ENCODE results near the gene TMEM69. TPM values are rescaled to one million over a fixed set of nuclear protein-coding genes. Genes with fewer than 3 reads are reported as not detected.
"Not testable (repeated sequence)": the region's sequence is repeated elsewhere in the genome, so short reads cannot be mapped to it uniquely, and the experiment has no call there.

Gene TMEM69
- total RNA-seq, 6 donors from 2014 or later, result 2.7 to 28.3 (median 14.9) TPM

DNA sequence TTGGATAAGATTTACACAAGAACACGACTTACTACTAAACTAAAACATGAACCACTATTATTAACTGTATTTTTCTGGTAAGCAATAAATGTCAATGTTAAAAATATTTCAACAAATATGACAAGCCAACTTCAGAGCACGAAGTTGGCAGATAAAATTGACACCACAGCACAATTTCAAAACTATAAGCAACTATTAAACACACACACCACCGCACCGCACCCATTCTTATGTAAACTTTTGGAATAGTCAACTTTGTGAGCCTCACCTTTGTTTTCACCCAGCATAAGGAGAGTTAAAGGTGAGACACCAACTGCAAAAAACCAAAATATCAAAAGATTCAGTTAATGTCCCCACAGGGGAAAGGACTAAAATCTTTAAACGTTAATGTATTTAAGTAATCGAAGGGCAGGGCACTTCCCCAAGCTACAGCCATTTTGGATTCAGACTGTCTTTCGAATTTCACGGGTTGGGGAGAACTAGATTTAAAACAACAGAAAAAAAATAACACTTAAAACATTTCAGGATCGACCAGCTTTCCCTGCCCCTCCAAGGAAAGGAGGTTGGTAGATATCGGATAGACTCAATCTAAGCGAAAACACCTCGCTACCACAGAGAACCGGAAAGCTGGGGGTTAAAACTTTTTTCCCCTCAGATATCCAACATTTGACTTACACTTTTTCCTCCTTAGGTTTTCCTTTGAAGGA lies 2.5 kb upstream of the TMEM69 start:
- ATAC-seq (ENCODE audit: low FRiP score in 2 of 2) (no peak), DNase-seq (no peak)
- peak overlapping the region; percentile 58 to 94 (median 72) for H3K4me3 ChIP-seq
- H3K27ac ChIP-seq, result peak overlapping the region; percentile 96 to 98 (median 97)
- no peaks in the 10 kb centered on the region for H3K9me3 ChIP-seq
- no peaks in the 10 kb centered on the region for H3K27me3 ChIP-seq
- TF ChIP-seq POLR2A (IDR thresholded peaks at IDR 0.05) (no peak), POLR2AphosphoS5 (IDR thresholded peaks at IDR 0.05) (no peak), EP300 (IDR thresholded peaks at IDR 0.05) (no peak)
- TF ChIP-seq, protein P1, sequence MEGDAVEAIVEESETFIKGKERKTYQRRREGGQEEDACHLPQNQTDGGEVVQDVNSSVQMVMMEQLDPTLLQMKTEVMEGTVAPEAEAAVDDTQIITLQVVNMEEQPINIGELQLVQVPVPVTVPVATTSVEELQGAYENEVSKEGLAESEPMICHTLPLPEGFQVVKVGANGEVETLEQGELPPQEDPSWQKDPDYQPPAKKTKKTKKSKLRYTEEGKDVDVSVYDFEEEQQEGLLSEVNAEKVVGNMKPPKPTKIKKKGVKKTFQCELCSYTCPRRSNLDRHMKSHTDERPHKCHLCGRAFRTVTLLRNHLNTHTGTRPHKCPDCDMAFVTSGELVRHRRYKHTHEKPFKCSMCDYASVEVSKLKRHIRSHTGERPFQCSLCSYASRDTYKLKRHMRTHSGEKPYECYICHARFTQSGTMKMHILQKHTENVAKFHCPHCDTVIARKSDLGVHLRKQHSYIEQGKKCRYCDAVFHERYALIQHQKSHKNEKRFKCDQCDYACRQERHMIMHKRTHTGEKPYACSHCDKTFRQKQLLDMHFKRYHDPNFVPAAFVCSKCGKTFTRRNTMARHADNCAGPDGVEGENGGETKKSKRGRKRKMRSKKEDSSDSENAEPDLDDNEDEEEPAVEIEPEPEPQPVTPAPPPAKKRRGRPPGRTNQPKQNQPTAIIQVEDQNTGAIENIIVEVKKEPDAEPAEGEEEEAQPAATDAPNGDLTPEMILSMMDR (IDR thresholded peaks at IDR 0.05), result no peak
- peaks cover 54 to 67% (median 57%) of the 10 kb centered on the region in 4 donors for H3K4me1 ChIP-seq
- H3K36me3 ChIP-seq, result peaks cover 0 to 2% (median 0%) of the 10 kb centered on the region in 4 donors
- WGBS, 2 donors, result 1% methylated on average over 13 of the region's 13 CpGs

DNA sequence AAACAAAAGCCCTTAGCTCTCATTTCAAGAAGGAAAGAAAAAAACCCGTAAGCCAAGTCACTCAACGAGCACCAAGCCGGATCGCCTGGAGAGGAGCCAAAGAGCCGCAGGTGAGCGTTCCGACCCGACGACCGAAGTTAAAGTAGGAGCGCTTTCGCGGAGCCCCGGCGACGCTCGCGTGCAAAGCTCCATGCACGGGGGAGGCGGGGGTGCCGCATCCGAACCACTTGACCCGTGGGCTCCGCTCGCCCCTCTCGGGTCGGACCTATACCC lies 2.0 kb upstream of the TMEM69 start:
- Histone ChIP-seq H3K36me3 (peaks cover 0 to 6% (median 2%) of the 10 kb centered on the region in 4 donors), H3K27me3 (no peaks in the 10 kb centered on the region), H3K4me1 (peaks cover 49 to 62% (median 52%) of the 10 kb centered on the region in 4 donors), H3K4me3 (peak overlapping the region; percentile 58 to 94 (median 72)), H3K27ac (peak overlapping the region; percentile 96 to 98 (median 97)), H3K9me3 (no peaks in the 10 kb centered on the region)
- TF ChIP-seq, protein P1 (IDR thresholded peaks at IDR 0.05), result no peak
- TF ChIP-seq POLR2AphosphoS5 (IDR thresholded peaks at IDR 0.05), result no peak
- TF ChIP-seq POLR2A (IDR thresholded peaks at IDR 0.05), result no peak
- TF ChIP-seq EP300 (IDR thresholded peaks at IDR 0.05), result no peak
- ATAC-seq (ENCODE audit: low FRiP score in 2 of 2) (peak; percentile 0), DNase-seq (peak in 1 of 2 donors; percentile 77)
- 0 to 3% methylated on average over 5 to 27 of the region's 27 CpGs for WGBS, 2 donors

DNA sequence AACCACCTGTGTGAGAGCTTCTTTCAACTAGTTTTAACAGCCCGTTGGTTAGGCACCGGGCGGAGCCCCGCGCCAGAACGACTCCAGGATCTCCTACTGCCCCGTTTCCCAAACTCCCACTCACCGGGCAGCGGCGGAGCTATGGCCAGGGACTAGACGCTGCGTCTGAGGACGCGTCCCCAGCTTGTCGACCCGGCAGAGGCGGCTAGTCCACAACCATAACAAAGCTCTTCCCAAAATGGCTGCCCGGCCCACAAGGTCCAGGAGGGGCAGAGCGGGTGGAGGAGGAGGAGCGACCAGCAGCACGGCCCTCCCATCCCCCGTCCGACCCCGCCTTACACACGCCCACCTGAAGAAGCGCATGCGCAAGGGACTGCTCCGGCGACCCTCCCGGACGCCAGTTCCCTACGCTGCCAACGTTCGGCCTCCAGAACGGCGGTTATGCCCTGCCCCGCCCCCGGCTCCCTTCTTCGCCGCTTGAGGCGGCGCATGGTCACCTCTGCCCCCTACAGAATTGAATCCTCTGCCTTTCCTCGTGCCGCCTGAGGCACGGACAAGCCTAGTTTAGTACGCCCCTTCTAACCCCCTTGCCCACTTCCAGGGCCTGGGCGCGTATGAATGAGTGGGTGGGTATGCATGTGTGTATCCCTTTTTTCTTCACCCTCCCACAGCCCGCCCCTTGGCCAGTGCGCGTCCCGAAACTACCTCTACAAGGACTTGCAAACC lies 1.5 kb upstream of the TMEM69 start, which contains the start of gene GPBP1L1:
Gene GPBP1L1, minus strand, starts transcription at position 246 of the 726 bp plus-strand sequence. CDS start 27,446 bp downstream, outside the sequence.
- peak within 1 kb of the TSS; percentile 58 to 94 (median 72) for H3K4me3 ChIP-seq
- TF ChIP-seq POLR2AphosphoS5 (IDR thresholded peaks at IDR 0.05) (peak; percentile 65 to 94), POLR2A (IDR thresholded peaks at IDR 0.05) (peak in 3 of 4 donors; percentile 73 to 83 (median 77)), EP300 (IDR thresholded peaks at IDR 0.05) (no peak)
- TF ChIP-seq, protein P1 (IDR thresholded peaks at IDR 0.05), result peak in 1 of 6 experiments; percentile 5

DNA sequence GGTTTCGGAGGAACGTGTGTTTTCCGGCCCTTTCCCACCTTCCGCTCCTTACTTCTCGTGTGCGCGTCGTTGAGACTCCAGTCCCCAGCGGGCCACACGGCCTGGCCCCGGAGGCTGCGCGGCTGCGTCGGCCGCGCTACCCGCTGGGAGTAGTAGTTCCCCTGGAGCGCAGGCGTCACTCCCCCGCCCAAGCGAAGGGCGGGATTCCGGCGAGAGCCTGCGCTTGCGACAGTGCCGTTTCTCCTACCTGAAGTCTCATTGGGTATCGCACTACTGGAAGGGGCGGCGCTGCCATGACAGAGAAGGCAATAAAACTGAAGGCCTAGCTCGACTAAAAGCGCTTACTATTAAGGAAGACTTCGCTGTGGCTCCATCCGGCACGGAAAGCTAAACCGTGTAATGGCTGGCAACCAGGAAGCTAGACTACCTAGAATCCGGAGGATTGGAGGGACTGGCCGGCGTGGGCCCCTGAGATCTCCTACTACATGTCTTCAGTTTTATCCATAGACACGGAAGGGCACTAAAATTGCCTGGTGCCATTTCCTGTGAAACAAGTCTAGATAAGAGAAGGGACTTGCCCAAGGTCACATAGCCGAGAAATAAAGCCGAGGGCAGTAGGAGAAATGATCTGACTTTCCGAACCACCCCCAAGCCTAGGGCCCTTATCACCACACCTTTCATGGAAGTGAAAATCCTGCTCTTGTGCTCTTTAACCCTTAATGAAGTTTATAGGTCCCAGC lies 797 bp upstream of the TMEM69 start:
- Histone ChIP-seq H3K4me1 (peaks cover 38 to 50% (median 41%) of the 10 kb centered on the region in 4 donors), H3K36me3 (peaks cover 0 to 16% (median 5%) of the 10 kb centered on the region in 4 donors), H3K27ac (peak overlapping the region; percentile 96 to 98 (median 97)), H3K9me3 (no peaks in the 10 kb centered on the region), H3K4me3 (peak overlapping the region; percentile 44 to 94 (median 64)), H3K27me3 (no peaks in the 10 kb centered on the region)
- 0 to 2% methylated on average over 22 to 44 of the region's 44 CpGs for WGBS, 2 donors
- DNase-seq (peak; percentile 98 to 99), ATAC-seq (ENCODE audit: low FRiP score in 2 of 2) (peak; percentile 96 to 99)
- TF ChIP-seq, protein P1 (IDR thresholded peaks at IDR 0.05), result no peak
- TF ChIP-seq POLR2AphosphoS5 (IDR thresholded peaks at IDR 0.05) (peak; percentile 92 to 96), EP300 (IDR thresholded peaks at IDR 0.05) (peak in 1 of 4 donors; percentile 40), POLR2A (IDR thresholded peaks at IDR 0.05) (peak; percentile 38 to 93 (median 88))

More for the DNA sequence above, 1.5 kb upstream of the TMEM69 start, which contains the start of gene GPBP1L1:
- peak; percentile 95 to 98 for ATAC-seq (ENCODE audit: low FRiP score in 2 of 2)
- H3K27ac ChIP-seq, result peak within 1 kb of the TSS; percentile 96 to 98 (median 97)
- peak; percentile 96 to 99 for DNase-seq
- H3K36me3 ChIP-seq, result peaks cover 0 to 11% (median 5%) of the 10 kb centered on the region in 4 donors
- no peaks in the 10 kb centered on the region for H3K27me3 ChIP-seq
- H3K9me3 ChIP-seq, result no peaks in the 10 kb centered on the region
- WGBS, 2 donors, result 0% methylated on average over 20 to 33 of the region's 52 CpGs
- peaks cover 44 to 57% (median 48%) of the 10 kb centered on the region in 4 donors for H3K4me1 ChIP-seq

DNA sequence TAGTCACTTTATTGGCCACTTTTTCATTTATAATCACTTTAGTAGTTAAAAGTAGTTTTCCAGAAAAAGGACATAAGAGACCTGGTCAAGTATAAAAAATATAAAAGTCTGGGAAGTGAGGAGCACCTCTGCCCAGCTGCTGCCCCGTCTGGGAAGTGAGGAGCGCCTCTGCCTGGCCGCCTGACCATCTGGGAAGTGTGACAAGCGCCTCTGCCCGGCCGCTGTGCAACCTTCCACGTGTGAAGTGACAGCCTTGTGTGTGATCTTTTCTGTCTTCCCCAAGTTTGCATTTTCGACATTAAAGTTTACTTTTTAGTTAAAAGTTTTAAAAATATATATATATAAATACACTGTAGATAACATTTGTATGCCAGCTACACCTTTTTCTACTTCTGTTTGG lies 5.8 kb downstream of the TMEM69 start:
- not testable (repeated sequence) for ATAC-seq (ENCODE audit: low FRiP score in 2 of 2); H3K4me3 ChIP-seq; H3K27ac ChIP-seq; H3K27me3 ChIP-seq; H3K9me3 ChIP-seq
- H3K36me3 ChIP-seq, result peaks cover 7 to 70% (median 31%) of the 10 kb centered on the region in 4 donors
- peak in 1 of 2 donors; percentile 50 for DNase-seq
- WGBS, 2 donors, result 85 to 86% methylated on average over 8 of the region's 8 CpGs
- peaks cover 8 to 16% (median 11%) of the 10 kb centered on the region in 4 donors for H3K4me1 ChIP-seq

All from upper lobe of left lung (tissue), 6 donors.